ENCODE measurements around the gene CMC2.

The CMC2 gene

GRCh38 chr16:80986557-80986956 is 20.1 kb downstream of the CMC2 start:
- no peak overlapping the region for H3K27ac ChIP-seq (replicated peaks)
- H3K4me3 ChIP-seq (replicated peaks; ENCODE audit: insufficient read depth, low read length), result no peak overlapping the region
- TF ChIP-seq GABPA (IDR thresholded peaks at IDR 0.05; ENCODE audit: low read depth), result no peak
- no peak for TF ChIP-seq CTCF (IDR thresholded peaks at IDR 0.05; ENCODE audit: insufficient read depth, low read length)
- no peak for TF ChIP-seq SPI1 (IDR thresholded peaks at IDR 0.05; ENCODE audit: borderline replicate concordance, low read depth)
- TF ChIP-seq REST (IDR thresholded peaks at IDR 0.05; ENCODE audit: insufficient replicate concordance, low read depth), result no peak
- no peak for TF ChIP-seq POLR2AphosphoS5 (IDR thresholded peaks at IDR 0.05; ENCODE audit: low read depth)
- DNase-seq (ENCODE audit: low read depth in 1 of 2, low spot score in 1 of 2), result no peak
- H3K27me3 ChIP-seq (ENCODE audit: insufficient read depth, poor library complexity, severe bottlenecking), result no peaks in the 10 kb centered on the region

- no peak for TF ChIP-seq SPI1 (IDR thresholded peaks at IDR 0.05; ENCODE audit: borderline replicate concordance, low read depth)
- no peak for TF ChIP-seq REST (IDR thresholded peaks at IDR 0.05; ENCODE audit: insufficient replicate concordance, low read depth)
- no peak for TF ChIP-seq GABPA (IDR thresholded peaks at IDR 0.05; ENCODE audit: low read depth)
- no peak for TF ChIP-seq CTCF (IDR thresholded peaks at IDR 0.05; ENCODE audit: insufficient read depth, low read length)
- no peak for TF ChIP-seq POLR2AphosphoS5 (IDR thresholded peaks at IDR 0.05; ENCODE audit: low read depth)
- Histone ChIP-seq H3K4me3 (replicated peaks; ENCODE audit: insufficient read depth, low read length) (no peak overlapping the region), H3K27ac (replicated peaks) (no peak overlapping the region), H3K27me3 (ENCODE audit: insufficient read depth, poor library complexity, severe bottlenecking) (no peaks in the 10 kb centered on the region)
- no peak for DNase-seq (ENCODE audit: low read depth in 1 of 2, low spot score in 1 of 2)
Observed at GRCh38 chr16:80985611-80986010, 21.1 kb downstream of the CMC2 start.

- DNase-seq (ENCODE audit: low read depth in 1 of 2, low spot score in 1 of 2), result no peak
- Histone ChIP-seq H3K27me3 (ENCODE audit: insufficient read depth, poor library complexity, severe bottlenecking) (no peaks in the 10 kb centered on the region), H3K27ac (replicated peaks) (no peak overlapping the region), H3K4me3 (replicated peaks; ENCODE audit: insufficient read depth, low read length) (no peak overlapping the region)
- TF ChIP-seq GABPA (IDR thresholded peaks at IDR 0.05; ENCODE audit: low read depth) (no peak), CTCF (IDR thresholded peaks at IDR 0.05; ENCODE audit: insufficient read depth, low read length) (no peak), REST (IDR thresholded peaks at IDR 0.05; ENCODE audit: insufficient replicate concordance, low read depth) (no peak), POLR2AphosphoS5 (IDR thresholded peaks at IDR 0.05; ENCODE audit: low read depth) (no peak), SPI1 (IDR thresholded peaks at IDR 0.05; ENCODE audit: borderline replicate concordance, low read depth) (no peak)
Observed at GRCh38 chr16:80984124-80984892, 22.4 kb downstream of the CMC2 start.
